Cortex of kidney (tissue), 1 donor: Measurements from ENCODE around the gene NOP14.
"Not testable (repeated sequence)": the region's sequence is repeated elsewhere in the genome, so short reads cannot be mapped to it uniquely, and the experiment has no call there.

Experiments used
- DNase-seq: peaks from one replicate; lab custom pipeline; 2025; lab: John Stamatoyannopoulos, UW

The NOP14 gene

GRCh38 chr4:2931512-2932301 is 31.5 kb downstream of the NOP14 start:
- DNase-seq, result no peak

- no peak for DNase-seq
Measured at GRCh38 chr4:2930758-2931511, 32.3 kb downstream of the NOP14 start.

GRCh38 chr4:2930135-2930757 is 33.0 kb downstream of the NOP14 start:
- DNase-seq, result no peak

- no peak for DNase-seq
Measured at GRCh38 chr4:2929469-2929868, 33.7 kb downstream of the NOP14 start.

- no peak for DNase-seq
Measured at GRCh38 chr4:2928242-2929176, 34.7 kb downstream of the NOP14 start.

GRCh38 chr4:2927696-2928075 is 35.5 kb downstream of the NOP14 start:
- no peak for DNase-seq

- no peak for DNase-seq
Measured at GRCh38 chr4:2927016-2927695, 36.0 kb downstream of the NOP14 start.

GRCh38 chr4:2925931-2926860 is 37.0 kb downstream of the NOP14 start:
- DNase-seq, result no peak

GRCh38 chr4:2925496-2925895 is 37.7 kb downstream of the NOP14 start:
- no peak for DNase-seq

- no peak for DNase-seq
Measured at GRCh38 chr4:2924765-2925301, 38.4 kb downstream of the NOP14 start.

- DNase-seq, result no peak
Measured at GRCh38 chr4:2924286-2924685, 38.9 kb downstream of the NOP14 start.

GRCh38 chr4:2923668-2924173 is 39.5 kb downstream of the NOP14 start:
- no peak for DNase-seq

GRCh38 chr4:2923141-2923551 is 40.1 kb downstream of the NOP14 start:
- no peak for DNase-seq

- not testable (repeated sequence) for DNase-seq
Measured at GRCh38 chr4:2922453-2923101, 40.6 kb downstream of the NOP14 start.

GRCh38 chr4:2918714-2919113 is 44.5 kb downstream of the NOP14 start:
- not testable (repeated sequence) for DNase-seq

GRCh38 chr4:2918300-2918699 is 44.9 kb downstream of the NOP14 start:
- DNase-seq, result not testable (repeated sequence)

GRCh38 chr4:2916696-2917095 is 46.5 kb downstream of the NOP14 start:
- not testable (repeated sequence) for DNase-seq

GRCh38 chr4:2915789-2916188 is 47.4 kb downstream of the NOP14 start:
- no peak for DNase-seq
